Tibial nerve (tissue), 3 donors: ENCODE results near the gene PLAU.

ENCODE experiments used
- CTCF ChIP-seq, 5 experiments: fragments of 200-600 bp in 3 of 5; fragments of 450-650 bp in 2 of 5; sonication (generic) in 3 of 5; IDR thresholded peaks; one replicate each; pipeline ENCODE4 v1.5.1; 2016 to 2019; ENCODE audit warnings: antibody characterized with exemption in 5 of 5, mild to moderate bottlenecking in 3 of 5, moderate library complexity in 2 of 5
- POLR2A ChIP-seq, 2 donors: fragments of 450-650 bp; IDR thresholded peaks; one replicate each; pipeline ENCODE4 v1.6.1; 2017; ENCODE audit warnings: antibody characterized with exemption in 2 of 2, mild to moderate bottlenecking in 2 of 2, moderate library complexity in 2 of 2

GRCh38 chr10:73937333-73938043 is 26.6 kb downstream of the PLAU start:
- TF ChIP-seq CTCF (IDR thresholded peaks at IDR 0.05), result no peak
- no peak for TF ChIP-seq POLR2A (IDR thresholded peaks at IDR 0.05)
